Measurements from ENCODE around the gene ALK. TPM values are rescaled to one million over a fixed set of nuclear protein-coding genes. Genes with fewer than 3 reads are reported as not detected.

ALK gene
- total and polyA plus RNA-seq, 2 experiments from 2014 or later = 0.35 TPM; not detected in 1

GRCh38 chr2:29920631-29921559, 491 bp downstream of the ALK start:
- Histone ChIP-seq H3K27me3 (ENCODE audit: insufficient read depth) (peaks cover 40% of the 10 kb centered on the region), H3K36me3 (ENCODE audit: insufficient read depth) (no peaks in the 10 kb centered on the region), H3F3A (replicated peaks; ENCODE audit: low read depth) (no peaks in the 10 kb centered on the region), H3K4me1 (ENCODE audit: insufficient read depth) (peaks cover 7% of the 10 kb centered on the region; the same call in 1 of the 2 replicates), H3K9me2 (ENCODE audit: insufficient read depth) (no peaks in the 10 kb centered on the region), H4K20me1 (replicated peaks; ENCODE audit: insufficient read depth) (peaks cover 3% of the 10 kb centered on the region; the same call in 1 of the 2 replicates), H3K79me2 (replicated peaks; ENCODE audit: insufficient read depth) (no peaks in the 10 kb centered on the region), H2AFZ (peak overlapping the region; percentile 90), H3K4me2 (peak overlapping the region; percentile 93), H3K4me3 (peak overlapping the region; percentile 74), H3K27ac (ENCODE audit: low read depth) (no peak overlapping the region)
- H3K27me3 Mint-ChIP-seq (ENCODE audit: insufficient read depth, low read depth, poor library complexity) = peaks cover 38% of the 10 kb centered on the region
- H3K36me3 Mint-ChIP-seq (ENCODE audit: low read depth) = no peaks in the 10 kb centered on the region; the same call in 2 of the 3 replicates
- peaks cover 4% of the 10 kb centered on the region; the same call in 2 of the 3 replicates for H3K4me1 Mint-ChIP-seq
- ATAC-seq (peak; percentile 58), DNase-seq (ENCODE audit: low spot score) (peak; percentile 60)
- H3K4me3 Mint-ChIP-seq = peak overlapping the region; percentile 79
- no peak overlapping the region for H3K27ac Mint-ChIP-seq
- TF ChIP-seq ZNF331 (CRISPR knock-in tag; IDR thresholded peaks at IDR 0.05; ENCODE audit: low read depth) (no peak), ZNF462 (CRISPR knock-in tag; IDR thresholded peaks at IDR 0.05) (no peak), EZH2 (IDR thresholded peaks at IDR 0.05; ENCODE audit: low read depth, unreplicated experiment) (no peak)
- H3K9me3 Mint-ChIP-seq = no peaks in the 10 kb centered on the region
